Esophagus (tissue), 2 donors: ENCODE data around the gene GOLGA6A. TPM values are rescaled to one million over a fixed set of nuclear protein-coding genes. Genes with fewer than 3 reads are reported as not detected.

Experiments used
- H3K27ac ChIP-seq, 2 donors: one replicate each; pipeline ENCODE4 v1.5.1; 2013; ENCODE audit warnings: low read depth in 2 of 2, mild to moderate bottlenecking in 2 of 2, inconsistent platforms in 1 of 2, low read length in 1 of 2, moderate library complexity in 1 of 2
- H3K27me3 ChIP-seq, 2 donors: one replicate each; pipeline ENCODE4 v1.6.1; 2013; ENCODE audit warnings: low read length in 2 of 2, control low read depth in 1 of 2, mild to moderate bottlenecking in 1 of 2; ENCODE audit not compliant: insufficient read depth in 2 of 2, control insufficient read depth in 1 of 2
- H3K36me3 ChIP-seq, 2 donors: one replicate each; pipeline ENCODE4 v1.6.1; 2013; ENCODE audit warnings: low read length in 1 of 2; ENCODE audit not compliant: control insufficient read depth in 2 of 2, insufficient read depth in 2 of 2
- H3K4me1 ChIP-seq, 2 donors: one replicate each; pipeline ENCODE4 v1.6.1; 2013; ENCODE audit warnings: low read length in 1 of 2; ENCODE audit not compliant: control insufficient read depth in 2 of 2, insufficient read depth in 2 of 2
- H3K4me3 ChIP-seq, 2 donors: one replicate each; pipeline ENCODE4 v1.5.1; 2013; ENCODE audit warnings: low read length in 2 of 2, mild to moderate bottlenecking in 2 of 2, low read depth in 1 of 2, moderate library complexity in 1 of 2
- H3K9me3 ChIP-seq, 2 donors: one replicate each; pipeline ENCODE4 v1.6.1; 2013; ENCODE audit warnings: mild to moderate bottlenecking in 2 of 2, low read depth in 1 of 2, low read length in 1 of 2, moderate library complexity in 1 of 2; ENCODE audit not compliant: control insufficient read depth in 2 of 2, insufficient read depth in 1 of 2
- WGBS, 2 donors: extraction: QIAGEN DNeasy Blood & Tissue Kit; methylation state at CpG; one replicate each; pipeline ENCODE4 v1.1.7; 2013; 5-methylcytosine and 5-hydroxymethylcytosine counted together
- polyA plus RNA-seq, 2 donors: library from polyadenylated mRNA; stranded (reverse); fragments of 200-250 nt; gene quantifications; one replicate each; pipeline ENCODE4 v1.2.3, GENCODE V29; 2013
- donor health status: healthy with polysubstance abuse.
- donor health status: Bipolar disorder and iron deficiency.

GOLGA6A gene
- polyA plus RNA-seq, 2 donors: 0.02 TPM

- 7 to 8% methylated on average over 44 of the region's 44 CpGs for WGBS, 2 donors
- Histone ChIP-seq H3K36me3 (no peaks in the 10 kb centered on the region), H3K27ac (no peak overlapping the region), H3K4me3 (peak overlapping the region; percentile 25 to 27), H3K27me3 (peaks cover 10 to 32% of the 10 kb centered on the region in 2 donors), H3K9me3 (peaks cover 0 to 3% of the 10 kb centered on the region in 2 donors), H3K4me1 (peaks cover 0 to 9% of the 10 kb centered on the region in 2 donors)
Observed at GRCh38 chr15:74127255-74127953, 45.1 kb upstream of the GOLGA6A start.

- 53 to 58% methylated on average over 7 of the region's 7 CpGs for WGBS, 2 donors
- peaks cover 0 to 6% of the 10 kb centered on the region in 2 donors for H3K4me1 ChIP-seq
- no peak overlapping the region for H3K27ac ChIP-seq
- H3K27me3 ChIP-seq: peaks cover 5 to 12% of the 10 kb centered on the region in 2 donors
- H3K9me3 ChIP-seq: no peaks in the 10 kb centered on the region
- H3K36me3 ChIP-seq: no peaks in the 10 kb centered on the region
- no peak overlapping the region for H3K4me3 ChIP-seq
Observed at GRCh38 chr15:74124759-74125158, 42.4 kb upstream of the GOLGA6A start.

- Histone ChIP-seq H3K27me3 (peaks cover 5 to 6% of the 10 kb centered on the region in 2 donors), H3K36me3 (no peaks in the 10 kb centered on the region), H3K9me3 (no peaks in the 10 kb centered on the region), H3K27ac (no peak overlapping the region), H3K4me1 (peaks cover 0 to 6% of the 10 kb centered on the region in 2 donors), H3K4me3 (no peak overlapping the region)
- WGBS, 2 donors: 68 to 71% methylated on average over 3 of the region's 3 CpGs
Observed at GRCh38 chr15:74124196-74124595, 41.8 kb upstream of the GOLGA6A start.

GRCh38 chr15:74123658-74124057 is 41.3 kb upstream of the GOLGA6A start:
- WGBS, 2 donors: 66 to 67% methylated on average over 4 of the region's 4 CpGs
- peaks cover 0 to 6% of the 10 kb centered on the region in 2 donors for H3K4me1 ChIP-seq
- H3K27ac ChIP-seq: no peak overlapping the region
- H3K9me3 ChIP-seq: no peaks in the 10 kb centered on the region
- no peak overlapping the region for H3K4me3 ChIP-seq
- peaks cover 2 to 5% of the 10 kb centered on the region in 2 donors for H3K27me3 ChIP-seq
- no peaks in the 10 kb centered on the region for H3K36me3 ChIP-seq

GRCh38 chr15:74123131-74123429 is 40.7 kb upstream of the GOLGA6A start:
- Histone ChIP-seq H3K36me3 (no peaks in the 10 kb centered on the region), H3K9me3 (no peaks in the 10 kb centered on the region), H3K4me3 (no peak overlapping the region), H3K4me1 (peaks cover 0 to 6% of the 10 kb centered on the region in 2 donors), H3K27ac (no peak overlapping the region), H3K27me3 (peaks cover 2 to 5% of the 10 kb centered on the region in 2 donors)
- WGBS, 2 donors: 32 to 43% methylated on average over 4 of the region's 4 CpGs

GRCh38 chr15:74122403-74123130 is 40.2 kb upstream of the GOLGA6A start:
- H3K27me3 ChIP-seq: peaks cover 2 to 5% of the 10 kb centered on the region in 2 donors
- 40 to 46% methylated on average over 5 of the region's 5 CpGs for WGBS, 2 donors
- H3K9me3 ChIP-seq: no peaks in the 10 kb centered on the region
- H3K4me1 ChIP-seq: peaks cover 0 to 2% of the 10 kb centered on the region in 2 donors
- no peaks in the 10 kb centered on the region for H3K36me3 ChIP-seq
- H3K27ac ChIP-seq: no peak overlapping the region
- no peak overlapping the region for H3K4me3 ChIP-seq

GRCh38 chr15:74121858-74122257 is 39.5 kb upstream of the GOLGA6A start:
- 78 to 81% methylated on average over 6 of the region's 6 CpGs for WGBS, 2 donors
- Histone ChIP-seq H3K27me3 (peaks cover 2 to 5% of the 10 kb centered on the region in 2 donors), H3K27ac (no peak overlapping the region), H3K4me1 (no peaks in the 10 kb centered on the region), H3K4me3 (no peak overlapping the region), H3K9me3 (no peaks in the 10 kb centered on the region), H3K36me3 (no peaks in the 10 kb centered on the region)

GRCh38 chr15:74121039-74121438 is 38.7 kb upstream of the GOLGA6A start:
- no peak overlapping the region for H3K27ac ChIP-seq
- H3K4me3 ChIP-seq: no peak overlapping the region
- H3K36me3 ChIP-seq: no peaks in the 10 kb centered on the region
- H3K27me3 ChIP-seq: peaks cover 2 to 5% of the 10 kb centered on the region in 2 donors
- no peaks in the 10 kb centered on the region for H3K4me1 ChIP-seq
- WGBS, 2 donors: 21 to 24% methylated on average over 4 of the region's 4 CpGs
- no peaks in the 10 kb centered on the region for H3K9me3 ChIP-seq

- WGBS, 2 donors: 68 to 75% methylated on average over 6 of the region's 6 CpGs
Observed at GRCh38 chr15:74120426-74120825, 38.1 kb upstream of the GOLGA6A start.

More at GRCh38 chr15:74120426-74120825, 38.1 kb upstream of the GOLGA6A start:
- no peak overlapping the region for H3K27ac ChIP-seq
- H3K36me3 ChIP-seq: no peaks in the 10 kb centered on the region
- no peak overlapping the region for H3K4me3 ChIP-seq
- no peaks in the 10 kb centered on the region for H3K9me3 ChIP-seq
- H3K4me1 ChIP-seq: no peaks in the 10 kb centered on the region
- peaks cover 2 to 5% of the 10 kb centered on the region in 2 donors for H3K27me3 ChIP-seq
